GM21786 (cell line): ENCODE data around the gene SREBF1.
A peak's percentile ranks its signal among the peaks of the same experiment; 100 is the strongest.

ENCODE experiments used
- ATAC-seq: cut with Tn5 transposase; IDR thresholded peaks from one replicate; pipeline ENCODE4 v1.9.1; 2021; ENCODE audit not compliant: unreplicated experiment

Gene SREBF1

DNA sequence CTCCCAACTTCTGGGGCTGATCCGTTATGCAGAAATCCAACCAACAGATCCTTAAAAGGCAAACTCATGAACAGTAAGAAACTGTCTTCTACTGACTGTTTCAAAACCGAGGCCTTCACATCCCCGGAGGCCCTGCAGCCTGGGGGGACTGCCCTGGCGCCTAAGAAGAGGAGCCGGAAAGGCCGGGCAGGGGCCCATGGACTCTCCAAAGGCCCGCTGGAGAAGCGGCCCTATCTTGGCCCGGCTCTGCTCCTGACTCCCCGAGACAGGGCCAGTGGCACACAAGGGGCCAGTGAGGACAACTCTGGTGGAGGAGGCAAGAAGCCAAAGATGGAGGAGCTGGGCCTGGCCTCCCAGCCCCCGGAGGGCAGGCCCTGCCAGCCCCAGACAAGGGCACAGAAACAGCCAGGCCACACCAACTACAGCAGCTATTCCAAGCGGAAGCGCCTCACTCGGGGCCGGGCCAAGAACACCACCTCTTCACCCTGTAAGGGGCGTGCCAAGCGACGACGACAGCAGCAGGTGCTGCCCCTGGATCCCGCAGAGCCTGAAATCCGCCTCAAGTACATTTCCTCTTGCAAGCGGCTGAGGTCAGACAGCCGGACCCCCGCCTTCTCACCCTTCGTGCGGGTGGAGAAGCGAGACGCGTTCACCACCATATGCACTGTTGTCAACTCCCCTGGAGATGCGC, 39.5 kb downstream of the SREBF1 start:
- no peak for ATAC-seq

DNA sequence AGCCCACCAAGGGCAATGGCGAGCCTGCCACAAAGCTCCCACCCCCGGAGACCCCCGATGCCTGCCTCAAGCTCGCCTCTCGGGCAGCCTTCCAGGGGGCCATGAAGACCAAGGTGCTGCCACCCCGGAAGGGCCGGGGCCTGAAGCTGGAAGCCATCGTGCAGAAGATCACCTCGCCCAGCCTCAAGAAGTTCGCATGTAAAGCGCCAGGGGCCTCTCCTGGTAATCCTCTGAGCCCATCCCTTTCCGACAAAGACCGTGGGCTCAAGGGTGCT, 40.1 kb downstream of the SREBF1 start:
- ATAC-seq = no peak

DNA sequence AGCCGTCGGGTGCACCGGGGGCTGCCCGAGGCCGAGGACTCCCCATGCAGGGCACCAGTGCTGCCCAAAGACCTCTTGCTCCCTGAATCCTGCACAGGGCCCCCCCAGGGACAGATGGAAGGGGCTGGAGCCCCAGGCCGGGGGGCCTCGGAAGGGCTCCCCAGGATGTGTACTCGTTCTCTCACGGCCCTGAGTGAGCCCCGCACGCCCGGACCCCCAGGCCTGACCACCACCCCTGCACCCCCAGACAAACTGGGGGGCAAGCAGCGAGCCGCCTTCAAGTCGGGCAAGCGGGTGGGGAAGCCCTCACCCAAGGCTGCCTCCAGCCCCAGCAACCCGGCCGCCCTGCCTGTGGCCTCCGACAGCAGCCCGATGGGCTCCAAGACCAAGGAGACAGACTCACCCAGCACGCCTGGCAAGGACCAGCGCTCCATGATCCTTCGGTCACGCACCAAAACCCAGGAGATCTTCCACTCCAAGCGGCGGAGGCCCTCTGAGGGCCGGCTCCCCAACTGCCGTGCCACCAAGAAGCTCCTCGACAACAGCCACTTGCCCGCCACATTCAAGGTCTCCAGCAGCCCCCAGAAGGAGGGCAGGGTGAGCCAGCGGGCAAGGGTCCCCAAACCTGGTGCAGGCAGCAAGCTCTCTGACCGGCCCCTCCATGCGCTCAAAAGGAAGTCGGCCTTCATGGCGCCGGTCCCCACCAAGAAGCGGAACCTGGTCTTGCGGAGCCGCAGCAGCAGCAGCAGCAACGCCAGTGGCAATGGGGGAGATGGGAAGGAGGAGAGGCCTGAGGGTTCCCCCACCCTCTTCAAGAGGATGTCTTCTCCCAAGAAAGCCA, 40.6 kb downstream of the SREBF1 start:
- ATAC-seq = no peak

DNA sequence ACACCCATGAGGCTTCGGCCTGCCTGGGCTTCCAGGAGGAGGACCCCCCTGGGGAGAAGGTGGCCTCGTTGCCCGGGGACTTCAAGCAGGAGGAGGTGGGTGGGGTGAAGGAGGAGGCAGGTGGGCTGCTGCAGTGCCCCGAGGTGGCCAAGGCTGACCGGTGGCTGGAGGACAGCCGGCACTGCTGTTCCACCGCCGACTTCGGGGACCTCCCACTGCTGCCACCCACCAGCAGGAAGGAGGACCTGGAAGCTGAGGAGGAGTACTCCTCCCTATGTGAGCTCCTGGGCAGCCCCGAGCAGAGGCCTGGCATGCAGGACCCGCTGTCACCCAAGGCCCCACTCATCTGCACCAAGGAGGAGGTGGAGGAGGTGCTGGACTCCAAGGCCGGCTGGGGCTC, 41.5 kb downstream of the SREBF1 start:
- ATAC-seq = no peak

DNA sequence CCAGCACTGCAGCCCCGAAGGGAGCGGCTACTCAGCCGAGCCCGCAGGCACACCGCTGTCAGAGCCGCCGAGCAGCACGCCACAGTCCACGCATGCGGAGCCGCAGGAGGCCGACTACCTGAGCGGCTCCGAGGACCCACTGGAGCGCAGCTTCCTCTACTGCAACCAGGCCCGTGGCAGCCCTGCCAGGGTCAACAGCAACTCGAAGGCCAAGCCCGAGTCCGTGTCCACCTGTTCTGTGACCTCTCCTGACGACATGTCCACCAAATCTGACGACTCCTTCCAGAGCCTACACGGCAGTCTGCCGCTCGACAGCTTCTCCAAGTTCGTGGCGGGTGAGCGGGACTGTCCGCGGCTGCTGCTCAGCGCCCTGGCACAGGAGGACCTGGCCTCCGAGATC, 42.4 kb downstream of the SREBF1 start:
- no peak for ATAC-seq

DNA sequence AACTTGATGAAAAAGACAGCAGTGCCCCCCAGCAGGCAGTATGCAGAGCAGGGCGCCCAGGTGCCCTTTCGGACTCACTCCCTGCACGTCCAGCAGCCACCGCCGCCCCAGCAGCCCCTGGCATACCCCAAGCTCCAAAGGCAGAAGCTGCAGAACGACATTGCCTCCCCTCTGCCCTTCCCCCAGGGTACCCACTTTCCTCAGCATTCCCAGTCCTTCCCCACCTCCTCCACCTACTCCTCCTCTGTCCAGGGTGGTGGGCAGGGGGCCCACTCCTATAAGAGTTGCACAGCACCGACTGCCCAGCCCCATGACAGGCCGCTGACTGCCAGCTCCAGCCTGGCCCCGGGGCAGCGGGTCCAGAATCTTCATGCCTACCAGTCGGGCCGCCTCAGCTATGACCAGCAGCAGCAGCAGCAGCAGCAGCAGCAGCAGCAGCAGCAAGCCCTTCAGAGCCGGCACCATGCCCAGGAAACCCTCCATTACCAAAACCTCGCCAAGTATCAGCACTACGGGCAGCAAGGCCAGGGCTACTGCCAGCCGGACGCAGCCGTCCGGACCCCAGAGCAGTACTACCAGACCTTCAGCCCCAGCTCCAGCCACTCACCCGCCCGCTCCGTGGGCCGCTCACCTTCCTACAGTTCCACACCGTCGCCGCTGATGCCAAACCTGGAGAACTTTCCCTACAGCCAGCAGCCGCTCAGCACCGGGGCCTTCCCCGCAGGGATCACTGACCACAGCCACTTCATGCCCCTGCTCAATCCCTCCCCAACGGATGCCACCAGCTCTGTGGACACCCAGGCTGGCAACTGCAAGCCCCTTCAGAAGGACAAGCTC, 43.2 kb downstream of the SREBF1 start:
- ATAC-seq = no peak

DNA sequence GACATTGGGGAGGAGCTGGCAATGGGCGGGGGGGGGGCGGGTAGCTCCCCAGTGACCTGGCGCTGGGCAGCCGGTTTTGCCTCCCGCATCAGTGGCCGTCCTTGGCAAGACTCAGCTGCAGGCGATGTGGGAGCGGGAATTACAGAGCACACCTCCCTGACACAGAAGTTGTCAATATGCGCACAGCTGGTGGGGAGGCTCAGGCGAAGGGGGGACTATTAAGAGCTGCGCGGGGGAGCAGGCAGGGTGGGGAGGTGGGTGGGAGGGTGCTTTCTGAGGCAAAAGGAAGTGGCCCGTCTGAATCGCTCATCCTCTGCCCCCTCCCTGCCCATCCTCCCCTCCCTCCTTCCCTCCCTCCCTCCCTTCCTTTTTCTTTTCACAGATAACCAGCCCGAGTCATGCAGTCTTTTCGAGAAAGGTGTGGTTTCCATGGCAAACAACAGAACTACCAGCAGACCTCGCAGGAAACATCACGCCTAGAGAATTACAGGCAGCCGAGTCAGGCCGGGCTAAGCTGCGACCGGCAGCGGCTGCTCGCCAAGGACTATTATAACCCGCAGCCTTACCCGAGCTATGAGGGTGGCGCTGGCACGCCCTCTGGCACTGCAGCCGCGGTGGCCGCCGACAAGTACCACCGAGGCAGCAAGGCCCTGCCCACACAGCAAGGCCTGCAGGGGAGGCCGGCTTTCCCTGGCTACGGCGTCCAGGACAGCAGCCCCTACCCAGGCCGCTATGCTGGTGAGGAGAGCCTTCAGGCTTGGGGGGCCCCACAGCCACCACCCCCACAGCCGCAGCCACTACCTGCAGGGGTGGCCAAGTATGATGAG, 44.0 kb downstream of the SREBF1 start:
- no peak for ATAC-seq

DNA sequence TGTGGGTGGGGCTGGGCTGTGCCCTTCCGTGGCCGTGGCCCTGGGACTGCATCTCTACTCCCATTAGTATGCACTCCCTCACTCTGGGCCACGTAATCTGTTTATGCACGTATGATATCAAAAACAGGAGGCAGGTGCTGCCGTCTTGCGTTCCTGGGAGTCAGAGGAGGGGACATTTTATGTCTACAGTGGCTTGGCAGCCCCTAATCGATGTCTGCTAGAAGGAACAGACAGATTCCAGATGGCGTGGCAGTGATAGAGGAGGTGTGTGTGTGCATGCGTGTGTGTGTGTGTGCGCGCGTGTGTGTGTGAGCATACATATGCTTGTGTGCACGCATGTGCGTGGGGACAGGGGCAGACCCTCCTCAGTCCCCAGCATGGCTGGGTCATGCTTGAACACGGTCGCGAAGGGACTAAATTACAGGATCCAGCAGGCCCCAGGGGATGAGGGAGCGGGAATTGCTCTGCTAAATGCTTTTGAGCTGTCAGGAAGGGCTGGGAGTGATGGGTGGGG, 44.7 kb downstream of the SREBF1 start:
- no peak for ATAC-seq

DNA sequence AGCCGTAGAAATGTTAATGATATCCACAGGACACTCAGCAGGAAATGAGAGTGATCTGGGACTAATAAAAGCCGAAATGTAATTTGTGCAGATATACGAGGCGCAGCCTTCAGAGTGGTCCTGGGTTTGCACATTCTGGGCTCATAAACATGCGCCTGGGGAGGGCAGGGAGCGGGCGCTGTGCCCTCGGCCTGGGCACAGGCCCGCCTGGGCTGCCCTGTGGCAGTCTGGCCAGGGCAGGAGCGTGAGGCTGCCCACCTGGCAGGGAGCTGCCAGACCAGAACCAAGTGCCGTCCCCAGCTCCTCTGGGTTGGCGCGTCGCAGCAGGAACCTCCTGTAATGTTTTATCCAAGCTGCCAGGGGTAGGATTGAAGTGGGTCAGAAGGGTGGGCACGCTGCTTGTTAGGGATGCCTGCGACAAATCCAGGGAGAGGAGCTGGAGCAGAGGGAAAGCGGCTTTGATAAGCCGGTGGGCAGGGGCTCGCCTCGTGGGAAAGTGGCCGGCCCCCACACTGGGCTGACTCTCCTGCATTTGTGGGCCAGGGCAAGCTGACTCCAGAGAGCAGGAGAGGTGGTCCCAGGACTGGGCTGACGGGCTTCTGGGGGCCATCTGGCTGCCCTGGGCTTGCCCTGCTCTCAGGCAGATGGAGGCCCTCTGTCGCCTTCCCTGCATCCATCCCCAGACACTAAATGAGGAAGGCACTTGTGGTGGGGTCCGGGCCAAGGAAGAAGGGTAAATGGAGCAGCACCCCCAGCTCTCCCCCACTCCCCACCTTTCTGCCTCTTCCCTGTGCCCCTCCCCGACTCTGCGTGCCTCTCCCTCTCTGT, 45.9 kb downstream of the SREBF1 start:
- ATAC-seq = no peak

DNA sequence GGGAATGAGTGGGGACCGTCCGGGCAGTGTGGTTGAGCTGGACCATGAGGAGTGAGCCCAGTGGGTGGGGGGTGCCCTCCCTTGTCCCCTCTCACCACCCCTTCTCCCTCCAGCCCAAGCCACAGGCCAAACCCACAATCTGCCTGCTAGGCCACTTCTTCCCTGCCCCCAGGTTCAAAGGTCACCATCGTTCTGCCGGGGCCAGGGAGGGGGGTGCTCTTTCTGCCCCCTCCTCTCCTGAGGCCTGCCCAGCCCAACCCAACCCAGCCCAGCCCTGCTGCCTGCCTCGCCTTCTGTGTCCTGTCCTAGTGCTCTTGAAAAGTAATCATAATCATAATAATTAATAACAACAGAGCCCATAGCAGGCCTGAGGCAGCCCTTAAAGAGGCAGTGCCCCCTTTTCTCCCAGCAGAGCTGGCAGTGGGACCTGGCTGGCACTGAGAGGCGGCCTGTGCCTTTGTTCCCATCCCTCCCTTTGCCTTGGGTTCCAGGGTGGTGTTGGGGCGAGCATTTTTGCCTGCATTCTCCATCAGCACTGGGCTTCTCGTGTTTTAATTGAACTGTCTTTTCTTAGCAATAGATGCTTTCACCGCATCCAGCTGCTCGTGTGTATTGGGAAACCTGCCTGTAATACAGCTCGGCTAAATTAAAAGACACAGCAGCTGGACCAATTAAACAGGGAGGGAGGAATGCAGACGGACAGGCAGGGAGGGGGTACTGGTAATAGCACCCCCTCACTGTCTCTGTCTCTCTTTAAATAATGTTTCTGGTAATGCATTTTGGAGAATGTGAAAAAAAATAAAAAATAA, 46.8 kb downstream of the SREBF1 start:
- no peak for ATAC-seq

DNA sequence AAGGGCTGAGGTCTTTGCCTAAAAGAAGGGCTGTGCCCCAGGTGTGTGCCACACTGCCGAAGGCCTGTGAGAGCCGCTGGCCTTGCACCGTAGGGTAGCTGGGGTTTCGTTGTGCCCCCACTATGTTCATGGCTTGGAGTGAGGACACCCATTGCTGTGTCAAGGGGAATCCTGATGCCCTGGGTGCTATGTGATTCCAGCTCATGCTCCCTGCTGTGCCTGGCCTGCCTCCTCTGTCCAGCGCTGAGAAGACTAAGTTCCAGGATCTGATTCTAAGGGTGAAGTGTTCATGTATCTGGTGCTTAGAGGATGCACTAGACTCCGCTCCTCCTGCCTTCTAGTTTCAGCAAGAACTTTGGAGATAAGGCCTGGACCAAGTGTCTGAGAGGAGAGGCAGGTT, 47.4 kb downstream of the SREBF1 start:
- no peak for ATAC-seq

DNA sequence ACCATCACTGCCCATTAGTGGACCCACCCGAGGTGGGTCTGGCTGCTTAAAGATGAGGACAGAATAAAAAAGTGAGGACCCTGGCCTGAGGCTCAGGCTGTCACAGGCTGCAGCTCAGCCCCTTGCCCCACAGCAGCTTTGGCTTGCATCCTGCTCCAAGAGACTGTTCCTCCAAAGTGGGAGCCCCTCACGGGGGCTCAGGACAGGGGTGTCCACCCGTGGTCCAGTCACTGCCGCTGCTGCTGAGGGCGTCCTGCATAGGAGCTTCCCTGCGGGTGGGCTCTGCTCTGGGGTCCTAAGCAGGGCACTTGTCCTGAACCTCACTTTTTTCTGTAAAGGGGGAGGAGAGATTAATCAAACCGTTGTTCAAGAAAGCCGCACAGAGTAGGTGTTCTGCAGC, 47.8 kb downstream of the SREBF1 start:
- ATAC-seq = no peak

DNA sequence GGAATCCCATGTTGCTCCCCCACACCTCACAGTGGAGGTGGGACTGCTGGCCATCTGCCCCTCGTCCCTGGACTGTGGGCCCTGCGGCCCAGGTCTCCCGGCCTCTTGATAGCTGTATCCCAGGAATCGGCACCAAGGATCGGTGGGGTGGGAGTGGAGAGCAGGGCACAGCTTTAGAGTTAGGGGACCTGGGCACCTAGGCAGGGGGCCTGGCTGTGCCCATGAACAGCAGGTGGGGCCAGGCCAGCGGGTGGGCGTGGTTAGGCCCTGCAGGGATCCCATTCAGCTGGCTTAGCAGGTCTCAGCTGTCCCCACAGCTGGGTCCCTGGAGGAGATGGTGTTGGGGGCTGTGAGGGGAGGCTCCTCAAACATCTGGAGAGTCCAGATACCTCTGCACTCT, 49.2 kb downstream of the SREBF1 start:
- no peak for ATAC-seq

DNA sequence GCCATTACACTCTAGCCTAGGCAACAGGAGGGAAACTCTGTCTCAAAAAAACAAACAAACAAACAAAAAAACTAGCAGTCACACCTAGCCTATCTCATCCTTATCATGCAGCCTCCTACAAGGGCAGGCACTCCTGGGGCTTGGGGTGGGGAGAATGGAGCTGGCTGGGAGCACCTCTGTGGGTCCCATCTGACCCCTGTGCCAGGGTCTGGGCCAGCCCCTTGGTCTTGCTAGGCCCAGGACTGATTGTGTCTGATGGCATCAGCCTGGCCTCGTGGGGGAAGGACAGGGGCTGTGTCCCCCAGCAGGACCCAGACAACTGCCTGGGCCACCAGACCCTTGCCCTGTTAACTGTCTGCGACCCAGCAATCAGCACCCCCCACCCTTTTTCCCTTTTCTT, 49.8 kb downstream of the SREBF1 start:
- no peak for ATAC-seq

DNA sequence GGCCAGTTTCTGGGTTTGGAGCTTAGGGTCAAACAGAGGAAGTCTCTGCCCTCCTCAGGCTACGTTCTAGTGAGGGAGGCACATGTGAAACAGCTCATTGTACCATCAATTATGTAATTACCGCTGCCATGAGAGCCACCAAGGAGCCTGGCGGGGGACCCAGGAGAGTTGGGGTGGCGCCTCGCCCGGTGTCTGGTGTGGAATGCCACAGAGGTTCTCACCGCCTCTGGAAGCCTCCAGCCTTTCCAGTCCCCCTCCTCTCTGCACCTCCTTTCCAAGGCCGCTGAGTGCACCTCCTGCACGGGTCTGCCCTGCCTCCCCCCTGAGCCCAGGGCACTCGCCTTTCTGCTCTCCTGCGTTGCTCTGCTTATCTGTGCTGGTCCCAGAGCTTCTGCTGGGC, 51.4 kb downstream of the SREBF1 start:
- ATAC-seq = no peak

DNA sequence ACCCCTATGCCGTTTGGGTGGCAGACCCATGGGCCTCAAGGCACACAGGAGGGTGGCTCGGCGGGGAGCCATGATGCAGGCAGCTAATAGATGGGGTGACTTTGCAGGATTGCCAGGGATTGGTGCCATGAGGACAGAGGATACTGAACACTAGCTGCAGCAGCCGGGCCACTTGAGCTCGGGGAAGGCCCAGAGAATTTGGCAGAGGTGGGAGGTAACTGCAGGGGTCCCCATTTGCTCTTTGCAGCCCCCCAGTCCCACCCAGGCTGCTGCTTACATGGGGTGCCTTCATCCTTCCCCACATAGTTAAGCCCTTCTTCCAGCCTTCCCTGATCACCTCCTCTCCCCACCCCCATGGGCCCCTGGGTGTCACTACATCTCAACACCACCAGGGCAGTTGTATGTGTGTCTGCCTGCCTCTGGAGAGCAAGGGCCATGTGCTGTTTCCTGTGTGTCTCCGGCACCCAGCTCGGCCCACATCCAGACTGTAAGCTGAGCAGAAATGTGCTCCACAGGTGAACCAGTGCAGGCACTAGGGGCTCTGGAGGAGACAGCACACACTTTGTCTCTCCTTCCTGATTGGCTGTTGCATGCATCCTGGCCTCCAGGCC, 52.0 kb downstream of the SREBF1 start:
- no peak for ATAC-seq

DNA sequence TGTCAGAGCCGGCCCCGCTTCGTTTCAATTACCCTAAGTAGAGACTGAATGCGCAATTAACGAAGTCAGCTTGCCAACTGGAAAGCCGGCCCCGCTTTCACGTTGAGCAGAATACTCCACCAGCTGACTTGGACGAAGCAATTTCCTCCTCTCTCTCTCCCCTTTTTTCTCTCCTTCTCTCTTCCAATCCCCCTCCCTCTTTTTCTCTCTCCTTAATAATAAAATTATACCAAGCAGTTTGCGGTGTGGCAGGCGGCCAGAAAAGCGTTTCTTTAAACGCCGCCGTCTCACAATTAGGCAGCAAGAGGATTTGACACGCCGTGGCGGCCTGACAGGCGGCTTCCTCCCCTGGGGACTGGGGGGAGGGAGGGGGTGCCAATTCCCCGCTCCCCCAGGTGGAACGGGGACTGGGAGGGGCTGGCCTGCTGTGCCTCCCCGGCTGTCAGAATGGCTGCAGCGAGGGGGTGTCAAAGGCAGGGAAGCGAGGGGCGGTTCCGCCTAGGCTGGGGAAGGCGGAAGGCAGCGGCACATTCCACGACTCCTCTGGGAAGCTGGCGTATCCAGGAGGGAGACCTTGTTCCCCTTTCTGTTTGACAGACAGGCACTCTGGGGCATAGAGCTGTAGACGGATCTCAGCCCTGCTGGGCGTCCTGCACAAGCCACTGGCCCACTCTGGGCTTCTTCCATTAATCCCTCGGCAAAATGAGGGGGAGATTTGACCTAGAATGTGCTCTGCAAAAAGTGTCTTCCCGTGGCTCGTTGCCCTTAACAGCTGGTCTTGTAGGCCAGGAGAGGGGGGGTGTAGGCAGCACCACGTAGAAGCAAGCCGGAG, 52.7 kb downstream of the SREBF1 start:
- peak; percentile 23 for ATAC-seq
